K562 (cell line): ENCODE results near the gene PITPNC1. TPM values are rescaled to one million over a fixed set of nuclear protein-coding genes. Genes with fewer than 3 reads are reported as not detected.

Experiments used
- ATAC-seq: fragments of 200-7000 bp; cut with Tn5 transposase; 3 replicates; pipeline ENCODE4 v1.9.1; 2020; ENCODE audit warnings: moderate library complexity
- BruUV-seq: library from RNA; stranded (reverse); fragments of 400-500 nt; replicated peaks from 2 replicates; lab custom pipeline; 2021; lab: Mats Ljungman, UMichigan
- CTCF ChIA-PET: fragments of 300-600 bp; formaldehyde crosslinking; extraction: SDS; loops from one replicate; lab custom pipeline; 2021; ENCODE audit warnings: low intra/inter-chr PET ratio; lab: Yijun Ruan, JAX
- POLR2A ChIA-PET: fragments of 300-600, 350-650 bp; sonication (Branson Sonifier 250); formaldehyde crosslinking; extraction: SDS; loops from one replicate; lab custom pipeline; 2021; ENCODE audit warnings: antibody characterized with exemption, inconsistent platforms; lab: Yijun Ruan, JAX
- DNase-seq, 4 experiments: peaks; one replicate each; pipeline versions ENCODE4 v3.0.0 to v3.0.0-alpha.2; 2011 to 2018; ENCODE audit warnings: low spot score in 3 of 4, mixed read lengths in 3 of 4; ENCODE audit errors: extremely low read depth in 1 of 4
- FAIRE-seq: peaks from 2 replicates; lab custom pipeline; 2011; peaks lifted over from hg19 to GRCh38; lab: Jason Lieb, UNC
- H2AFZ ChIP-seq: 2 replicates; pipeline ENCODE4 v1.6.0; 2011; ENCODE audit warnings: low read depth, low read length, control low read depth, inconsistent platforms
- H3K27ac ChIP-seq: fragments of 200-600 bp; 3 replicates; pipeline ENCODE4 v1.8.0; 2011; ENCODE audit warnings: low read depth, mild to moderate bottlenecking, control low read depth, inconsistent platforms, low read length, moderate library complexity, mixed read lengths; ENCODE audit errors: extremely low read depth
- H3K27me3 ChIP-seq, 2 experiments: fragments of 300-600 bp in 1 of 2; 2 replicates in 1 of 2; 3 replicates in 1 of 2; pipeline versions ENCODE4 v1.6.0 to v1.8.0; 2011; ENCODE audit warnings: inconsistent platforms in 2 of 2, low read length in 2 of 2, mild to moderate bottlenecking in 1 of 2, mixed read lengths in 1 of 2, moderate library complexity in 1 of 2; ENCODE audit not compliant: control insufficient read depth in 2 of 2, insufficient read depth in 2 of 2
- H3K36me3 ChIP-seq: fragments of 300-600 bp; 3 replicates; pipeline ENCODE4 v1.8.0; 2011; ENCODE audit warnings: mild to moderate bottlenecking, low read length, inconsistent platforms; ENCODE audit not compliant: control insufficient read depth, insufficient read depth
- H3K4me1 ChIP-seq, 2 experiments: fragments of 200-600 bp in 1 of 2; replicated peaks in 1 of 2; 2 replicates in 1 of 2; 3 replicates in 1 of 2; pipeline versions ENCODE4 v1.5.1 to v1.8.0; 2011; ENCODE audit warnings: inconsistent platforms in 2 of 2, low read length in 2 of 2, mild to moderate bottlenecking in 1 of 2, mixed read lengths in 1 of 2, moderate library complexity in 1 of 2; ENCODE audit not compliant: control insufficient read depth in 2 of 2, insufficient read depth in 2 of 2
- H3K4me2 ChIP-seq: 2 replicates; pipeline ENCODE4 v1.6.1; 2011; ENCODE audit warnings: low read length, control low read depth, inconsistent platforms, mixed read lengths; ENCODE audit not compliant: insufficient read depth
- H3K4me3 ChIP-seq: fragments of 200-600 bp; sonication (generic), shearing (Covaris generic); 2 replicates; pipeline ENCODE4 v1.5.1; 2016; ENCODE audit warnings: control low read depth, inconsistent platforms
- H3K79me2 ChIP-seq: fragments of 200-600 bp; 3 replicates; pipeline ENCODE4 v1.8.0; 2011; ENCODE audit warnings: low read length, inconsistent platforms; ENCODE audit not compliant: control insufficient read depth, insufficient read depth
- H3K9ac ChIP-seq, 2 experiments: 2 replicates each; pipeline versions ENCODE4 v1.6.0 to v1.6.1; 2011; ENCODE audit warnings: low read depth in 2 of 2, low read length in 2 of 2, control low read depth in 1 of 2, inconsistent platforms in 1 of 2, mild to moderate bottlenecking in 1 of 2, mixed read lengths in 1 of 2; ENCODE audit not compliant: insufficient read depth in 1 of 2
- H3K9me1 ChIP-seq: one replicate; pipeline ENCODE4 v1.6.0; 2011; ENCODE audit warnings: inconsistent platforms, mild to moderate bottlenecking, low read length, moderate library complexity; ENCODE audit not compliant: control insufficient read depth, insufficient read depth
- H3K9me3 ChIP-seq: replicated peaks from 2 replicates; pipeline ENCODE4 v1.5.1; 2011; ENCODE audit warnings: low read depth, low read length, inconsistent platforms; ENCODE audit not compliant: control insufficient read depth, insufficient read depth
- H4K20me1 ChIP-seq: replicated peaks from 2 replicates; pipeline ENCODE4 v1.6.1; 2011; ENCODE audit warnings: low read length, inconsistent platforms, mixed read lengths; ENCODE audit not compliant: control insufficient read depth, insufficient read depth
- CBX2 ChIP-seq: fragments of 200-600 bp; sonication (generic); IDR thresholded peaks from one replicate; pipeline ENCODE4 v1.6.1; 2012; ENCODE audit warnings: mild to moderate bottlenecking, low read length, inconsistent platforms; ENCODE audit not compliant: insufficient read depth, poor library complexity, severe bottlenecking
- FOXP4 ChIP-seq: sonication (generic); formaldehyde crosslinking; IDR thresholded peaks from 2 replicates; pipeline ENCODE4 v1.8.0; 2022; ENCODE audit warnings: mild to moderate bottlenecking, missing genetic modification reagents, borderline replicate concordance
- KAT2B ChIP-seq: IDR thresholded peaks from one replicate; pipeline ENCODE4 v1.6.1; 2012; ENCODE audit warnings: low read depth, mild to moderate bottlenecking, control low read depth, inconsistent platforms, low read length, moderate library complexity
- MLLT1 ChIP-seq, 2 experiments: fragments of 450-650 bp; IDR thresholded peaks; 2 replicates each; pipeline ENCODE4 v1.6.1; 2016
- PRPF4 ChIP-seq: fragments of 200-400 bp; formaldehyde crosslinking; IDR thresholded peaks from one replicate; pipeline ENCODE4 v1.6.1; 2017; ENCODE audit warnings: low read length, low read depth, mild to moderate bottlenecking; ENCODE audit not compliant: insufficient read depth, poor library complexity, severe bottlenecking
- SREBF1 ChIP-seq: fragments of 150-350 bp; IDR thresholded peaks from 2 replicates; pipeline ENCODE4 v1.6.1; 2014; ENCODE audit warnings: antibody characterized with exemption, low read depth, low read length, borderline replicate concordance
- TARDBP ChIP-seq: fragments of 450-650 bp; IDR thresholded peaks from 2 replicates; pipeline ENCODE4 v1.6.1; 2016
- ZNF280A ChIP-seq: fragments of 450-650 bp; IDR thresholded peaks from 2 replicates; pipeline ENCODE4 v1.6.1; 2018; ENCODE audit warnings: mild to moderate bottlenecking, low read depth; ENCODE audit not compliant: partially characterized antibody
- ZNF3 ChIP-seq: fragments of 250-450 bp; sonication (Bioruptor Pico); IDR thresholded peaks from 2 replicates; pipeline ENCODE4 v1.5.0; 2021; ENCODE audit warnings: mild to moderate bottlenecking, moderate library complexity
- WGBS: fragments of 100-300 bp; shearing (Covaris generic); methylation state at CpG from one replicate; pipeline ENCODE4 v1.1.6; 2016; ENCODE audit warnings: low coverage, mixed read lengths; ENCODE audit not compliant: insufficient coverage; ENCODE audit errors: missing lambda C conversion rate; 5-methylcytosine and 5-hydroxymethylcytosine counted together
- in situ Hi-C: fragments of 300-500 bp; cut with MboI; formaldehyde crosslinking; loops from 4 replicates; pipeline ENCODE4 v1.15.0; 2018; ENCODE audit warnings: inconsistent platforms, mixed read lengths
- intact Hi-C: fragments of 100-400 bp; cut with micrococcal nuclease; formaldehyde crosslinking; loops from 2 replicates; pipeline ENCODE4 v1.14.2; 2022
- polyA plus RNA-seq, 8 experiments: library from polyadenylated mRNA; depleted of rRNA in 4 of 8; stranded (reverse) in 5 of 8; unstranded in 3 of 8; fragments of >200 nt; fragmentation: Nextera tagmentation in 2 of 8; fragmentation: Illumina TruSeq in 1 of 8; extraction: Ambion mirVana in 2 of 8; extraction: Trizol in 1 of 8; gene quantifications; 2 replicates each; pipeline versions ENCODE4 v1.2.1 to v1.2.3, GENCODE V29; 2011 to 2014; ENCODE audit warnings: inconsistent platforms in 1 of 8, missing spikeins in 1 of 8
- total RNA-seq, 7 experiments: library from RNA; depleted of rRNA in 6 of 7; stranded (reverse); fragments of >200 nt in 6 of 7; fragmentation: Illumina TruSeq in 2 of 7; extraction: Trizol in 2 of 7; gene quantifications; 2 replicates each; pipeline versions ENCODE4 v1.2.1 to v1.2.3, GENCODE V29; 2011 to 2021; ENCODE audit warnings: low replicate concordance in 1 of 7

The PITPNC1 gene
- total and polyA plus RNA-seq, 9 of the 15 experiments (the other 6 are each of a cell fraction or from before 2014, with no cell fraction given), result 0.11 to 1.1 (median 0.65) TPM

- Histone ChIP-seq H3K79me2 (no peaks in the 10 kb centered on the region), H4K20me1 (no peaks in the 10 kb centered on the region; the same call in 1 of the 2 replicates), H3K27me3 (peaks cover 26 to 37% of the 10 kb centered on the region in 2 experiments; a peak in 4 of 5 replicates), H3K4me2 (no peak overlapping the region), H3K4me3 (no peak overlapping the region), H3K27ac (no peak overlapping the region), H3K9me3 (no peaks in the 10 kb centered on the region), H3K9ac (no peak overlapping the region), H2AFZ (no peak overlapping the region), H3K36me3 (no peaks in the 10 kb centered on the region), H3K4me1 (no peaks in the 10 kb centered on the region), H3K9me1 (no peaks in the 10 kb centered on the region)
- DNase-seq (no peak), FAIRE-seq (no peak), ATAC-seq (no peak)
- TF ChIP-seq KAT2B (no peak), SREBF1 (no peak), ZNF3 (CRISPR knock-in tag) (no peak)
- no TSS peak for BruUV-seq
- intact Hi-C loops (no loop called here), in situ Hi-C loops (no loop called here)
- POLR2A ChIA-PET, result interaction anchor here (1.0 kb wide), 1 partner anchor 13 kb away, joined by 3 read pairs; no protein-coding TSS in a partner anchor
- CTCF ChIA-PET, result no interaction called here
- WGBS, result 6% methylated on average over 14 of the region's 14 CpGs
Measured at GRCh38 chr17:67652433-67652832, 275.4 kb downstream of the PITPNC1 start.

- H4K20me1 ChIP-seq, result no peaks in the 10 kb centered on the region; the same call in 1 of the 2 replicates
- 3% methylated on average over 5 of the region's 7 CpGs for WGBS
- POLR2A ChIA-PET, result interaction anchor here (0.7 to 1.0 kb wide), 3 partner anchors 8 to 16 kb away, joined by 3 to 5 read pairs (median 3); no protein-coding TSS in a partner anchor
- in situ Hi-C loops, result no loop called here
- no peak overlapping the region for H3K4me2 ChIP-seq
- H3K4me1 ChIP-seq, result no peaks in the 10 kb centered on the region
- CTCF ChIA-PET, result no interaction called here
- H3K79me2 ChIP-seq, result no peaks in the 10 kb centered on the region
- H3K9me3 ChIP-seq, result peaks cover 2% of the 10 kb centered on the region; the same call in 1 of the 2 replicates
- H2AFZ ChIP-seq, result no peak overlapping the region
- no peak overlapping the region for H3K27ac ChIP-seq
- no peaks in the 10 kb centered on the region for H3K36me3 ChIP-seq
- peak; percentile 44; the same call in 1 of the 3 replicates for ATAC-seq
- no peak for FAIRE-seq
- H3K27me3 ChIP-seq, result peaks cover 25 to 47% of the 10 kb centered on the region in 2 experiments; a peak in 4 of 5 replicates
- H3K9ac ChIP-seq, result no peak overlapping the region
- DNase-seq, result no peak
- no peaks in the 10 kb centered on the region for H3K9me1 ChIP-seq
- intact Hi-C loops, result no loop called here
- BruUV-seq, result no TSS peak
- H3K4me3 ChIP-seq, result no peak overlapping the region
- TF ChIP-seq FOXP4 (no peak), PRPF4 (no peak), CBX2 (no peak), MLLT1 (IDR thresholded peaks at IDR 0.05) (no peak), ZNF280A (no peak), TARDBP (no peak)
Measured at GRCh38 chr17:67655478-67656148, 278.5 kb downstream of the PITPNC1 start.
